SU-DHL-6 (cell line): Measurements from ENCODE around the gene PRKAB1.

ENCODE experiments used
- CTCF ChIP-seq: fragments of 200-600 bp; sonication (generic); IDR thresholded peaks from one replicate; pipeline ENCODE4 v1.5.1; 2017; ENCODE audit warnings: antibody characterized with exemption, mild to moderate bottlenecking, low read length, moderate library complexity; ENCODE audit not compliant: insufficient read depth, poor library complexity, severe bottlenecking
- EZH2phosphoT487 ChIP-seq: fragments of 200-600 bp; sonication (generic), shearing (Covaris generic); conservative IDR thresholded peaks from 2 replicates; pipeline ENCODE4 v1.6.1; 2018; ENCODE audit warnings: mild to moderate bottlenecking, antibody characterized with exemption, low read length, moderate library complexity, mixed read lengths

GRCh38 chr12:119665164-119665929 is 2.6 kb upstream of the PRKAB1 start:
- TF ChIP-seq CTCF (no peak), EZH2phosphoT487 (no peak)
